ENCODE data around the gene THSD7A.
"Not testable (repeated sequence)": the region's sequence is repeated elsewhere in the genome, so short reads cannot be mapped to it uniquely, and the experiment has no call there.

Gene THSD7A

DNA sequence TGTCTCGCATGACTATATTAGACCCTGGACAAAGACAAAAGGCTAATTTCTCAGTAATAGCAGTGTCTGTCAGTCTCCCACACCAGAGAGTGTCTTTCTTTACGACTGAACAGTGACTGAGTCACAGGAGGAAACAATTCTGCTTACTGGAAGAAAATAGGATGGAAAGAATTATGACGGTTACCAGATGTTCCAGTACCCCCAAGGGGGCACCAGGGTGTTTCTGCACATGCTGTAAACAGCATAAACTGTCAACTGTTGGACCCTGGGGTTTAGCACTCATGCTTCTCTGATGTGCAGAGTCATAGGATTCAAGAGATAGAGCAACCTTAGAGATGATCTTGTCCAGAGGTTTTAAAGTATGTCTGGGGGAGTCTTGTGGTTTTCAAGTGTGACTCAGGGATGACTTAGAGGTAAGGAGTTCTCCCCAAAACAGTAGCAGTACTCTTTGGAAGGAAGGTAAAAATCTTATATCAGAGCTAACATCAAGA is 291.7 kb downstream of the THSD7A start:
- H3K27me3 ChIP-seq (ENCODE audit: control insufficient read depth, insufficient read depth, low read length, poor library complexity, severe bottlenecking): no peaks in the 10 kb centered on the region
- H3K4me3 ChIP-seq (ENCODE audit: insufficient read depth, low read depth, low read length): no peak overlapping the region
- no peak overlapping the region for H3K27ac ChIP-seq (ENCODE audit: insufficient read depth, low read depth, low read length, poor library complexity, severe bottlenecking)
- no peaks in the 10 kb centered on the region for H3K36me3 ChIP-seq (ENCODE audit: control insufficient read depth, insufficient read depth, low read length)
- H3K9me3 ChIP-seq (ENCODE audit: control insufficient read depth, low read length): no peaks in the 10 kb centered on the region
- 93 to 96% methylated on average over 3 of the region's 3 CpGs for WGBS, 2 experiments
- peaks cover 6% of the 10 kb centered on the region for H3K4me1 ChIP-seq (ENCODE audit: control insufficient read depth, insufficient read depth, low read length)

DNA sequence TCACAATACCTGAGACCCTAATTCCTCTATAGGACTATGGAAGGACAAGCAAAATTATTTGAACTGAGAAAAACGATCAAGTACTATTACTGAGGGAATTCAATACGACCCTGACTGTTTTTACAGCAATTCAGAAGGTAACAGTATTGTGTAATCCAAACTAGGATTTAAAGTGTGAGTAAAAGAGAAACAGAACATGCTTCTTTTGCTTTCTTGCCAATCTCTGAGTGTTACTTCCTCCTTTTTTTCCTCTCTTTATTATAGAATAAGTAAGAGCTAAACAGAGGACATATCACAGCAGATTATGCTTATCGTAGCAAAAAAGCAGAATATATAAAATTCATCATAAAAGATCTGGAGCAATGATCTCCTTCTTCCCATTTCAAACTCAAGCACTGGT is 292.1 kb downstream of the THSD7A start:
- Histone ChIP-seq H3K9me3 (ENCODE audit: control insufficient read depth, low read length) (no peaks in the 10 kb centered on the region), H3K36me3 (ENCODE audit: control insufficient read depth, insufficient read depth, low read length) (no peaks in the 10 kb centered on the region), H3K27ac (ENCODE audit: insufficient read depth, low read depth, low read length, poor library complexity, severe bottlenecking) (no peak overlapping the region), H3K4me1 (ENCODE audit: control insufficient read depth, insufficient read depth, low read length) (peaks cover 6% of the 10 kb centered on the region), H3K4me3 (ENCODE audit: insufficient read depth, low read depth, low read length) (no peak overlapping the region), H3K27me3 (ENCODE audit: control insufficient read depth, insufficient read depth, low read length, poor library complexity, severe bottlenecking) (no peaks in the 10 kb centered on the region)
- WGBS, 2 experiments: 90 to 93% methylated on average over 3 of the region's 3 CpGs

DNA sequence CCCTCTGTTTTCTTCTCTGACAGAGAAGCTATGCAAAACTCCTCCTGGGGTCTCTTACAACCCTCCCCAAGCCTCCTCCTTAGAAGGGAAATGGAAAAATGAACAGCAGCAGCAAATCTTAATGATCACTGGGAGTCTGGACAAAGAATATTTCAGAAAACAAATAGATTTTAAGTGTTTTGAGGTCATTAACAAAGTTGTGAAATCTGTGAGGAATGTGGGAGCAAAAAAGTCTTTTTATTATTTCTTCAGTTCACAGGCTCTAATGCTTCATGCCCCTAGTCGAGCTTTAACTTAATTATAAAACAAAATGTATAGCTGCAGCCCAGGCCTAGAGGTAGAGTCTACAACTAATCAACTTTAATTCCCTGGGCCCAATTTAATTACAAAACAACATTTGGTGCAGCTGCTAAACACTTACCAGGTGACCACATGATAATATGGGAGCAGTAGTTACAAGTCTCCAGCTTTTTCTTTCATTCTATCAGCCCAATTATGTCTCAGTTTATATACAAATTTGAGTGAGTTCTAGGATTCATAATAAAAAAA is 293.2 kb downstream of the THSD7A start:
- Histone ChIP-seq H3K36me3 (ENCODE audit: control insufficient read depth, insufficient read depth, low read length) (no peaks in the 10 kb centered on the region), H3K27ac (ENCODE audit: insufficient read depth, low read depth, low read length, poor library complexity, severe bottlenecking) (no peak overlapping the region), H3K4me1 (ENCODE audit: control insufficient read depth, insufficient read depth, low read length) (peaks cover 6% of the 10 kb centered on the region), H3K9me3 (ENCODE audit: control insufficient read depth, low read length) (no peaks in the 10 kb centered on the region), H3K27me3 (ENCODE audit: control insufficient read depth, insufficient read depth, low read length, poor library complexity, severe bottlenecking) (no peaks in the 10 kb centered on the region), H3K4me3 (ENCODE audit: insufficient read depth, low read depth, low read length) (no peak overlapping the region)
- WGBS, 2 experiments: 84 to 100% methylated on average over 1 of the region's 1 CpG

DNA sequence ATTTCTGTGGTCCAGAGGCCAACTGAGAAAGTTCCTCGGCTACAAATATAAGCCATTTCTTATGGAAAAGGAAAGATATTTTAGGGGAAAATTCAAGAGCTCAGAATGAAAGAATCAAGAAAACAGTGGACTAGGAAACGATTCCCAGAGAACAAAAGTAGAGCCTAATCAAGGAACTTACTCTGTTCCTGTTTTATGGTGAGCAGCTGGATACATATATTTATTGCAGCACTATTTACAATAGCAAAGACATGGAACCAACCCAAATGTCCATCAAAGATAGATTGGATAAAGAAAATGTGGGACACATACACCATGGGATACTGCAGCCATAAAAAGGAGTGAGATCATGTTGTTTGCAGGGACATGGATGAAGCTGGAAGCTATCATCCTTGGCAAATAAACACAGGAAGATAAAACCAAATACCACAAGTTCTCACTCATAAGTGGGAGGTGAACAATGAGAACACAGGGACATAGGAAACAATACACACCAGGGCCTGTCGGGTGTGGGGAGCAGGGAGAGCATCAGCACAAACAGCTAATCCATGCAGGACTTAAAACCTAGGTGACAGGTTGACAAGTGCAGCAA is 298.7 kb downstream of the THSD7A start:
- no peaks in the 10 kb centered on the region for H3K4me1 ChIP-seq (ENCODE audit: control insufficient read depth, insufficient read depth, low read length)
- no peaks in the 10 kb centered on the region for H3K27me3 ChIP-seq (ENCODE audit: control insufficient read depth, insufficient read depth, low read length, poor library complexity, severe bottlenecking)
- no peak overlapping the region for H3K4me3 ChIP-seq (ENCODE audit: insufficient read depth, low read depth, low read length)
- H3K27ac ChIP-seq (ENCODE audit: insufficient read depth, low read depth, low read length, poor library complexity, severe bottlenecking): no peak overlapping the region
- no peaks in the 10 kb centered on the region for H3K9me3 ChIP-seq (ENCODE audit: control insufficient read depth, low read length)
- no peaks in the 10 kb centered on the region for H3K36me3 ChIP-seq (ENCODE audit: control insufficient read depth, insufficient read depth, low read length)
- 90 to 96% methylated on average over 3 of the region's 3 CpGs for WGBS, 2 experiments

DNA sequence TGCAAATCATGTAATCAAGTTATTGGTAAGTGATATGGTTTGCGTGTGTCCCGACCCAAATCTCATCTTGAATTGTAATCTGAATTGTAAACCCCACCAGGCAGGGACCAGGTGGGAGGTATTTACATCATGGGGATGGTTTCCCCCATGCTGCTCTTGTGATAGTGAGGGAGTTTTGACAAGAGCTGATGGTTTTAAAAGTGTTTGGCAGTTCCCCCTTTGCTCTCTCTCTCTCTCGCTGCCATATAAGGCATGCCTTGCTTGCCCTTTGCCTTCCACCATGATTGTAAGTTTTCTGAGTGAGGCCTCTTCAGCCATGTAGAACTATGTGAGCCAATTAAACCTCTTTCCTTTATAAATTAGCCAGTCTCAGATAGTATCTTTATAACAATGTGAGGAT is 302.6 kb downstream of the THSD7A start:
- no peak overlapping the region for H3K4me3 ChIP-seq (ENCODE audit: insufficient read depth, low read depth, low read length)
- peaks cover 4% of the 10 kb centered on the region for H3K4me1 ChIP-seq (ENCODE audit: control insufficient read depth, insufficient read depth, low read length)
- no peak overlapping the region for H3K27ac ChIP-seq (ENCODE audit: insufficient read depth, low read depth, low read length, poor library complexity, severe bottlenecking)
- H3K9me3 ChIP-seq (ENCODE audit: control insufficient read depth, low read length): no peaks in the 10 kb centered on the region
- no peaks in the 10 kb centered on the region for H3K36me3 ChIP-seq (ENCODE audit: control insufficient read depth, insufficient read depth, low read length)
- no peaks in the 10 kb centered on the region for H3K27me3 ChIP-seq (ENCODE audit: control insufficient read depth, insufficient read depth, low read length, poor library complexity, severe bottlenecking)
- WGBS, 2 experiments: 57 to 61% methylated on average over 3 of the region's 3 CpGs

DNA sequence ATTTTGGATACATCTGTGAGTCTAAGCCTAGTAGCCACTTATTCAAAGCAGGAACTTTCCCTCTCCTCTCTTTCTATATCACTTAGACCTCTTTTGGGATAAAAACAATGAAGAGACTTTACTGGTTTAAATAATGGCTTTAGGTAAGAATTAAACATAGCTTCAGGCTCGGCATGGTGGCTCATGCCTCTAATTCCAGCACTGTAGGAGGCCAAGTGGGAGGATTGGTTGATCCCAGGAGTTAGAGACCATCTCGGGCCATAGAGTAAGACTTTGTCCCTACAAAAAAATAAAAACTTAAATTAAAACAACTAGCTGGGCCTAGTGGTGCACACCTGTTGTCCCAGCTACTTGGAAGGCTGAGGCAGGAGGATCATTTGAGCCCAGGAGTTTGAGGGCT is 304.3 kb downstream of the THSD7A start:
- Histone ChIP-seq H3K4me1 (ENCODE audit: control insufficient read depth, insufficient read depth, low read length) (peaks cover 4% of the 10 kb centered on the region), H3K36me3 (ENCODE audit: control insufficient read depth, insufficient read depth, low read length) (no peaks in the 10 kb centered on the region), H3K27me3 (ENCODE audit: control insufficient read depth, insufficient read depth, low read length, poor library complexity, severe bottlenecking) (no peaks in the 10 kb centered on the region), H3K27ac (ENCODE audit: insufficient read depth, low read depth, low read length, poor library complexity, severe bottlenecking) (no peak overlapping the region), H3K9me3 (ENCODE audit: control insufficient read depth, low read length) (no peaks in the 10 kb centered on the region), H3K4me3 (ENCODE audit: insufficient read depth, low read depth, low read length) (no peak overlapping the region)
- WGBS, 2 experiments: 18 to 32% methylated on average over 2 of the region's 2 CpGs

DNA sequence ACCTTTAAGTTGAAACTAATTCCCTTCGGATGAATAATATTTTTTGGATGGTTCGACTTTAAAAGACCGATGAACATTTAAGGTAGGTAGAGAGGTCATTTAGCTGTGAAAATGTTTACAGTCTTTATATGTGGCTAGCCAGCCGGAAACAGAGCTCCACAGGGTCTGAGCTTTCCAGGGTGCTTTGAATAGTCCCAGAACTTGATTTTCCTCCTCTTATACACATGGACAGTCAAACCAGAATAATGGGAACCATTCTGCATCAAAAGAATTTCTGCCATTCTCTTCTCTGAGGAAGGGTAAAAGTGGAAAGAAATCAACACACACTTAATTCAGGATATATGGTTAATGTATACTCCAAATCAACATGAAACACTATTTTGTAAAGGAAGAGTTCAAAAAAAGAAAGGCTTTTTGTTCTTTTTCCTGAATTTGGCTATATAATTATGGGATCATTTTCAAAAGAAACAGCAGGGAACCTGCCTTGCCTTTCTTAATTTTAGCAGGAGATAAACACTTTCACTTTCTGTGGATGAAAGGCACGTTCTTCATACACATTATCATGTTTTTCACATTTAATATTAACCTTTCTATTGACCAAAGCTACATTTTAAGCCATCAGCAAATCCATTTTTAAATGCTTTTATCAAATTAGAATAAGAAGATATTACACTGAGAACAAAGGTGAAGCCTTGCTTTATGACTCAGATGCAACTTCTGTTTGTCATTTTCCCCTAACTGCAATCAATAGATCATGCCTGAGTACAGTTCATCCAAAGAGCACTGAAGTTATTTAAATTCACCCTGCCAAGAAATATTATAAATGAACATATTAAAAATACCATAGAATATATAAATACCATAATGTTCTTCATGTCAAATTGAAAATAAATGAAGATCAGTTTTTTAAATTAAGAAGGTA is 307.3 kb downstream of the THSD7A start:
- Histone ChIP-seq H3K27ac (ENCODE audit: insufficient read depth, low read depth, low read length, poor library complexity, severe bottlenecking) (no peak overlapping the region), H3K9me3 (ENCODE audit: control insufficient read depth, low read length) (no peaks in the 10 kb centered on the region), H3K36me3 (ENCODE audit: control insufficient read depth, insufficient read depth, low read length) (no peaks in the 10 kb centered on the region), H3K4me3 (ENCODE audit: insufficient read depth, low read depth, low read length) (no peak overlapping the region), H3K27me3 (ENCODE audit: control insufficient read depth, insufficient read depth, low read length, poor library complexity, severe bottlenecking) (no peaks in the 10 kb centered on the region), H3K4me1 (ENCODE audit: control insufficient read depth, insufficient read depth, low read length) (peaks cover 4% of the 10 kb centered on the region)
- WGBS, 2 experiments: 88 to 95% methylated on average over 5 of the region's 5 CpGs

DNA sequence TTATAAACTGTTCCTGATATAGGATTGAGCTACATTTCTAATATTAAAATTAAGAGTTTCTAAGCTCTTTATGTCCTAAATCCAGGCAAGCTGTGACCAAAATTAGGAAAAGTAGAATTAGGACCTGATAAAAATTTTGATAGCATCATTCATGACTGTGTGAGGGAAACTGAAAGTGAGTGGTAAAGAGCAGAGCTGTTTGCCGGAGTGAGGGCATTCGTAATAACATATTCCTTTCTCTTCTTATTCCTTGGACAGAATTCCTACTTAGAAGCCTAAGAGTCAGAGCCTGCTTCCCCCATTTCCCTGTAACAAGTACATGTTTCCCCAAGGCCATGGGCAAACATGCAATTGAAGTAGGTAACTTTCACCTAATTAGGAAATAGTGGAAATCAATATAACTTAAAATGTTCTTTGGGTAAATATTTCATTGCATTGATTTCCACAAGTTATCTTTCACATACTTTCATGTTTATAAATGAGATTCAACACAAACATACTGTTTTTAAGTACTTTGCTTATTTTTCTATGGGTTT is 310.0 kb downstream of the THSD7A start:
- H3K36me3 ChIP-seq (ENCODE audit: control insufficient read depth, insufficient read depth, low read length); H3K9me3 ChIP-seq (ENCODE audit: control insufficient read depth, low read length): not testable (repeated sequence)
- no CpG with 5 or more reads among the region's 2 CpGs for WGBS, 2 experiments

DNA sequence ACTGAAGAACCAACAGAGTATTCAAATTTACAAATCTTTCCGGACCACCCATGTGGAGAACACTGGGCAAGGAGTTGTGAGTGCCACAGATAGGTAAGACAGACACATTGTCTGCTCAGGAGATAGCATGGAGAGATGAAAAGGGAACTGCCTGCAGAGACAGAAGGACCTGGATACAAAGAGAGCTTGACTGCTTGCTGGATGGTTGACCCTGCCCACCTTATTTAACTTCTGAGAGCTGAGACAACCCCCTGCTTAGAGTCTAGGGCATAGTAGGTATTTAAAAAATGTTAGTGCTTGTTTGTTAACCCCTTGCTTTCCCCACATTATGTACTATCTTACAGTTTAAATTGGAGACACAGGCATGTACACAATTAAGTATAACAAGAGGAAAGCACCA is 314.1 kb downstream of the THSD7A start:
- WGBS, 2 experiments: 7 to 32% methylated on average over 1 of the region's 1 CpG
- H3K27ac ChIP-seq (ENCODE audit: insufficient read depth, low read depth, low read length, poor library complexity, severe bottlenecking): no peak overlapping the region
- no peaks in the 10 kb centered on the region for H3K36me3 ChIP-seq (ENCODE audit: control insufficient read depth, insufficient read depth, low read length)
- H3K4me3 ChIP-seq (ENCODE audit: insufficient read depth, low read depth, low read length): no peak overlapping the region
- no peaks in the 10 kb centered on the region for H3K27me3 ChIP-seq (ENCODE audit: control insufficient read depth, insufficient read depth, low read length, poor library complexity, severe bottlenecking)
- H3K4me1 ChIP-seq (ENCODE audit: control insufficient read depth, insufficient read depth, low read length): peaks cover 5% of the 10 kb centered on the region
- no peaks in the 10 kb centered on the region for H3K9me3 ChIP-seq (ENCODE audit: control insufficient read depth, low read length)

More for the DNA sequence above, 310.0 kb downstream of the THSD7A start:
- not testable (repeated sequence) for H3K27me3 ChIP-seq (ENCODE audit: control insufficient read depth, insufficient read depth, low read length, poor library complexity, severe bottlenecking); H3K4me1 ChIP-seq (ENCODE audit: control insufficient read depth, insufficient read depth, low read length); H3K27ac ChIP-seq (ENCODE audit: insufficient read depth, low read depth, low read length, poor library complexity, severe bottlenecking); H3K4me3 ChIP-seq (ENCODE audit: insufficient read depth, low read depth, low read length)

DNA sequence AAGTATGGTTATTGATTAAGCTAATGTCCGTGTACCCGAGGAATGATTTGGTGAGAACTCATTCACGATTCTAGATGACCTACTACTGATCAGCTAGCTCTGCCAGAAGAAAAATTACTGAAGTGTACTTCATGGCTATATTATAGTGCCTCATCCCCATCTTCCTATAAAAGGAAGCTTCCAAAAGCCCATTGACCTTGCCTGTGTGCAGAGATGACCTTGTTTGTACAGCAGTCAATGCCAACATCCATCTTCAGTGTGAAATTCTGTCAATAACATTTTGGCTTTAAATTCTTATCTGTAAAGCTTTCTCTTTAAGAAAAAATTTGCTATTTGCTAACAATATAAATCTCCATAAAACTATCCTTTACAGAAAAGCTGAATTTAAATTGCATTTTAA is 315.7 kb downstream of the THSD7A start:
- 86 to 88% methylated on average over 3 of the region's 3 CpGs for WGBS, 2 experiments
- Histone ChIP-seq H3K36me3 (ENCODE audit: control insufficient read depth, insufficient read depth, low read length) (no peaks in the 10 kb centered on the region), H3K4me1 (ENCODE audit: control insufficient read depth, insufficient read depth, low read length) (peaks cover 5% of the 10 kb centered on the region), H3K9me3 (ENCODE audit: control insufficient read depth, low read length) (no peaks in the 10 kb centered on the region), H3K4me3 (ENCODE audit: insufficient read depth, low read depth, low read length) (no peak overlapping the region), H3K27ac (ENCODE audit: insufficient read depth, low read depth, low read length, poor library complexity, severe bottlenecking) (no peak overlapping the region), H3K27me3 (ENCODE audit: control insufficient read depth, insufficient read depth, low read length, poor library complexity, severe bottlenecking) (no peaks in the 10 kb centered on the region)

Measured in ectodermal cell (in vitro differentiated cells).